Activated naive CD8-positive, alpha-beta T cell treated with anti-CD3 and anti-CD28 coated beads, Interleukin-2, amount 50 U/mL, for 24 hours (primary cell): ENCODE data around the gene CD8A.
A peak's percentile ranks its signal among the peaks of the same experiment; 100 is the strongest.

ENCODE experiments used
- ATAC-seq: fragments of 150-1000 bp; cut with Tn5 transposase; one replicate; pipeline ENCODE4 v1.10.0; 2021
- DNase-seq: peaks from one replicate; pipeline ENCODE4 v3.0.0; 2021
- H3K27ac Mint-ChIP-seq: one replicate; pipeline ENCODE4 v1.8.0; 2021; ENCODE audit warnings: mild to moderate bottlenecking, mixed read lengths
- H3K27me3 Mint-ChIP-seq: one replicate; pipeline ENCODE4 v1.8.0; 2021; ENCODE audit warnings: mixed read lengths
- H3K36me3 Mint-ChIP-seq: one replicate; pipeline ENCODE4 v1.8.0; 2021; ENCODE audit warnings: low read depth, mixed read lengths
- H3K4me1 Mint-ChIP-seq: one replicate; pipeline ENCODE4 v1.8.0; 2021; ENCODE audit warnings: mixed read lengths
- H3K4me3 Mint-ChIP-seq: one replicate; pipeline ENCODE4 v1.8.0; 2021; ENCODE audit warnings: mild to moderate bottlenecking, moderate library complexity, mixed read lengths
- H3K9me3 Mint-ChIP-seq: one replicate; pipeline ENCODE4 v1.8.0; 2021; ENCODE audit warnings: mixed read lengths

CD8A gene

DNA sequence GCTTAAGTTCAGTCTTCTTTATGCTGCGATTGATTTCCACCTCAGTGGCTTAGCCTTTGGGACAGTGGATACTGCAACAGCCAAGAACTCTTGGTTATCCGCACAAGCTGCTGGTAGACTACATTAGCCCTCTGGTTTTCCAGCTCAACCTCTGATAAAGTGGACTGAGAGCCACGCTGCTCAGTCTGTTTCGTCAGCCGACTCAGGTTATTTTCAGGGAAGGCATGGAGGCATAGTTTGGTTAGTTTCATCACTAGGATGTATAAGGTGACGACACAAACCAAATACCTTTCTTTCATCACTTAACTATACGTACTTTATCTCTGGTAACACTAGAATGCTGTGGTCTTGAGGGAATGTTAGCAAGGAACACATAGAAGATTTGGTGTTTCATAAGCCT lies 14.2 kb downstream of the CD8A start:
- DNase-seq = no peak
- no peak overlapping the region for H3K27ac Mint-ChIP-seq

DNA sequence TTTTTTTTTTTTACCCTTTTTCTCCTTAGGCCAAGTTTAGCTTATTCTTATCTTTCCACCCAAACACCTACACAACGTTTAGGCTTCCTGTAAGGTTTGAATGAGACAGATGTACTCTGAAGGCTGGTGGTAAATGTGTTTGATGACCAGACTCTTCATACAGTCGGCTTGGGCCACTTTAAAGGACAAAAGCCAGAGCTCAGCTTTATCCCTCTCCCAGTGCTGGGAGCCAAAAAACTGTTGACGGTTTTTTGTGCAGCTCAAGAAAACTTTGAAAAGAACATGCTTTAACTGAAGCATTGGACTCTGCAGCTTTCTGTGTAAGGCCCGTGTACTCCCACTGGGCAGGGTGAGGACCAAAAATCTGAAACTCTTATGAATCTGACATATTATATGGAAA lies 15.4 kb downstream of the CD8A start:
- H3K36me3 Mint-ChIP-seq = peaks cover 40% of the 10 kb centered on the region
- peaks cover 11% of the 10 kb centered on the region for H3K4me1 Mint-ChIP-seq
- DNase-seq (no peak), ATAC-seq (no peak)
- no peaks in the 10 kb centered on the region for H3K9me3 Mint-ChIP-seq
- no peak overlapping the region for H3K27ac Mint-ChIP-seq
- H3K27me3 Mint-ChIP-seq = no peaks in the 10 kb centered on the region
- H3K4me3 Mint-ChIP-seq = no peak overlapping the region

More for the DNA sequence above, 14.2 kb downstream of the CD8A start:
- no peak for ATAC-seq
- H3K4me1 Mint-ChIP-seq = peaks cover 11% of the 10 kb centered on the region
- H3K27me3 Mint-ChIP-seq = no peaks in the 10 kb centered on the region
- peaks cover 29% of the 10 kb centered on the region for H3K36me3 Mint-ChIP-seq
- no peak overlapping the region for H3K4me3 Mint-ChIP-seq
- H3K9me3 Mint-ChIP-seq = no peaks in the 10 kb centered on the region

DNA sequence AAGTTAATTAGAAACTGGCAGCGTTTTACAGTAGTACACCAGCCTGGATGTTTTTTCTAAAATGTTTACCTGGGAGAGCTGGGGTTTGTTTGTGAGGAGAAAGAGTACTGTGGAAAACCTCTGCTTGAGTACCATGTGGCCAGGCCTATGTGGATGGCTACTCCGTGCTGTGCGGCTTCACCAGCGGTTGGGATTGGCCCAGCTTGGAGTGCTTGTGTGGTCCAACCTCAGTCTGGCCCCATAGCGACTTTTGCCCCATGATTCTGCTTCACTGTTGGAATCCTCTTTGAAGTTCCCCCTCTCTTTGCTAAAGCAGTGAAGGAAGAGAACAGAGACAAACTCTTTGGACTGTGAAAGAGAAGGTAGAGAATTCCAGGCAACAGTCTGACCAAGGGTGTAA lies 15.9 kb downstream of the CD8A start:
- no peaks in the 10 kb centered on the region for H3K9me3 Mint-ChIP-seq
- no peak overlapping the region for H3K27ac Mint-ChIP-seq
- no peak overlapping the region for H3K4me3 Mint-ChIP-seq
- H3K27me3 Mint-ChIP-seq = no peaks in the 10 kb centered on the region
- H3K4me1 Mint-ChIP-seq = peaks cover 11% of the 10 kb centered on the region
- DNase-seq (no peak), ATAC-seq (no peak)
- peaks cover 42% of the 10 kb centered on the region for H3K36me3 Mint-ChIP-seq

GRCh38 chr2:86772611-86773010 lies 18.1 kb downstream of the CD8A start:
- H3K4me1 Mint-ChIP-seq = peaks cover 11% of the 10 kb centered on the region
- no peak overlapping the region for H3K4me3 Mint-ChIP-seq
- H3K36me3 Mint-ChIP-seq = peaks cover 47% of the 10 kb centered on the region
- DNase-seq (no peak), ATAC-seq (no peak)
- H3K27me3 Mint-ChIP-seq = no peaks in the 10 kb centered on the region
- H3K27ac Mint-ChIP-seq = no peak overlapping the region
- H3K9me3 Mint-ChIP-seq = no peaks in the 10 kb centered on the region

DNA sequence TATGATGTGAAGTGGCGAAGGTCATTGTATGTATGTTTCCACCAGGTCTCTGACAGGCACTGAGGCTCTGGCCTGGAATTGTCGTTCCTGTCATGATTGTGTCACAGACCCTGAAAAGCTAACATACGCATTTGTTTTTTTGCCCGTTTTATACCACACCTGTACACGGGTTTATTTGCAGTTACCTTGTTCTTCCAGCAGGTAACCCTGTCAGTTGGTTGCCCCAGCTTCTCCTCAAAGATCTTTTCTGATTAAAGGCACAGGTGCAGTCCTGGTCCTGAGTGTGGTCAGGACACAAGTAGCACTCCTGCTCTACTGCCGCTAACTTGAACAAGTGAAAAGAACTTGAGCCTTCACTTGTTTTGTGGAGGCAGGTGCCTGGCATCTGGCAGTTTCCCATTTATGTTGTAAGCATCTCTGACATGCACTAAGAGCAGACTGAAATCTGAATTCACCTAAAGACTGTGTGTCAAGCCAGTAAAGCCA lies 19.9 kb downstream of the CD8A start:
- H3K9me3 Mint-ChIP-seq = no peaks in the 10 kb centered on the region
- no peak overlapping the region for H3K4me3 Mint-ChIP-seq
- peaks cover 11% of the 10 kb centered on the region for H3K4me1 Mint-ChIP-seq
- ATAC-seq = no peak
- no peaks in the 10 kb centered on the region for H3K27me3 Mint-ChIP-seq
- no peak for DNase-seq
- H3K27ac Mint-ChIP-seq = peak overlapping the region; percentile 42
- H3K36me3 Mint-ChIP-seq = peaks cover 54% of the 10 kb centered on the region

DNA sequence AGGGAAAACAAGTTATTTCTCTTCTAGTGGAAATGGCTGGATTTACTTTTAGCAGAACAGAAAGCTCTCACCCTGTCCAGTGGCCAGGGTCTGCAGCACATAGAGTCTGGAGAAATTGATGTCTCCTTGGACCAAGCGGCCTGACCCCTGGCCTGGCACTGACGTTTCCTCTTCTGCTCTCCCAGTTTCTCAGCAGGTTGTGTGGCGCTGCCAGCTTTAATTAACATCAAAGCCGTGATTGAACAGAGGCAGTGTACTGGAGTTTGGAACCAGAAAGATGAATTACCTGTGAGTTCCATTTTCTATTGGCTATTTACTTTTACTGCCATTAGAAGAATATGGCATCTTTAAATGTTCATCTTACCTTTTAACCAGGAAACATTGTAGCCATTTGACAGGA lies 20.9 kb downstream of the CD8A start:
- Mint-ChIP-seq H3K4me3 (no peak overlapping the region), H3K27ac (no peak overlapping the region), H3K9me3 (no peaks in the 10 kb centered on the region), H3K27me3 (no peaks in the 10 kb centered on the region), H3K36me3 (peaks cover 58% of the 10 kb centered on the region), H3K4me1 (peaks cover 18% of the 10 kb centered on the region)
- no peak for ATAC-seq
- DNase-seq = no peak

DNA sequence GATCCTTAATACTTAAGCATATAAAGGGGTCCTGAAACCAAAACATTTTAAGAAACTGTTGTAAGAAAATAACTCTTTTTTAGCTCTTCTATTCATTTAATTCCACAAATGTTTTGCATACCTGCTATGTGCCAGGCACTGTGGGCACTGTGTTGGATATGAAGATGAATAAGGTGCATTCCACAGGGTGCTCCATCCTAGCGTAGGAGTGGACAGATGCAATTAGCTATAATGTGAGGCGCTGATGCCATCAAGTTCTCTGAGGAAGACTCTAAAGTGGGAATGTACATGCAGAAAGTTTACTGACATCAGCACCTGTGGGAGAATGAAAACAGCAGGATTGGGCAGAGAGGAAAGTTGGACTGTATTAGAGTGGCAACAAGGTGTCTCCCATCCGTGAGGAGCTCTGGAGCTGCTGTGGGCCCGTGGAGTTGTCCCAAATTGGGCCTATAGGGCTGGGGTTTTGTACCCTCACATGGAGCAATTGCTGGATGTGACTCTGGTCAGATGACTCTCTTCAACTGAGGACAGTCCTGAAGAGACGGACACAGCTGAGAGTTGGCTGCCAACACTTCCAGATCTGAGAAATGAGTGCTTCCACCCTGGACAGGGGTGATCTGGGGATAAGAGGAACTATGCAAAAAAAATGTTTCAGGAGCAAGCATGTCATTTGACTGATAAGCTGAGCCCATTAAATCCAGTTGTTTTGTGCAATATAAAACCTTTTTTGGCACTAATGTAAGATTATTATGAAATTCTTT lies 22.3 kb downstream of the CD8A start:
- H3K36me3 Mint-ChIP-seq = peaks cover 48% of the 10 kb centered on the region
- no peak for DNase-seq
- no peak for ATAC-seq
- H3K27me3 Mint-ChIP-seq = no peaks in the 10 kb centered on the region
- H3K4me3 Mint-ChIP-seq = no peak overlapping the region
- no peaks in the 10 kb centered on the region for H3K9me3 Mint-ChIP-seq
- H3K27ac Mint-ChIP-seq = no peak overlapping the region
- peaks cover 19% of the 10 kb centered on the region for H3K4me1 Mint-ChIP-seq

- Mint-ChIP-seq H3K4me1 (peaks cover 28% of the 10 kb centered on the region), H3K36me3 (peaks cover 21% of the 10 kb centered on the region), H3K27ac (no peak overlapping the region), H3K27me3 (no peaks in the 10 kb centered on the region), H3K9me3 (no peaks in the 10 kb centered on the region), H3K4me3 (no peak overlapping the region)
- DNase-seq (no peak), ATAC-seq (no peak)
These were observed 25.4 kb downstream of the CD8A start for GRCh38 chr2:86765310-86765695.

DNA sequence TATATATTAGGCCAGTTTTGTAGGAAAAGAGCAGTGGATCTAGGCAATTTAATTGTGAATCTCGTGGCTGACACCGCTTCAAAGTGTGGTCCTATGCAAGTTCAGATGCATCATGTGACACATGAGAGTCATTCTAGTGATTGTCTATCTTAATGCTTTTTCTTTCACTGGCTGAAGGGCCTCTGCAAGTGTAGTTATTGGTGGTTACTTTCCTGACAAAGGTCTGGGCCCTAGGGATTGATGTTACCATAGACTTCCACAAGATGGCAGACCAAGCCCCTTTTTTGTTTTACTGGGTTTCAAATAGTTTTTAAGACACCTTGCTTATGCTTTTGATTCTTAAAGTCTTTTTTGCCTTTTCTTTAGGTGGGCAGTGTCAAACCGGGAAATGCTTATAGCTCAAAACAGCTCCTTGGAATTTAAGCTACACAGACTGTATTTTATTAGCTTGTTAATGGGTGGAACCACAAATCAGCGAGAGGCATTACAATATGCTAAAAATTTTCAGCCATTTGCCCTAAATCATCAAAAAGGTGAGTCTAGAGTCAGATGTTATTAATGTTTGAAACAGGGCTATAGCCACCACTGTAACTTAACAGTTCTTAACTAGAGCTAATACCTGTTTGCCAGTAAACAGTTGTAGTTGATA lies 25.9 kb downstream of the CD8A start:
- peak; percentile 86 for ATAC-seq

GRCh38 chr2:86760371-86760770 lies 30.3 kb downstream of the CD8A start:
- peaks cover 42% of the 10 kb centered on the region for H3K4me1 Mint-ChIP-seq
- no peak overlapping the region for H3K4me3 Mint-ChIP-seq
- no peaks in the 10 kb centered on the region for H3K27me3 Mint-ChIP-seq
- H3K36me3 Mint-ChIP-seq = peaks cover 23% of the 10 kb centered on the region
- peak overlapping the region; percentile 9 for H3K27ac Mint-ChIP-seq
- DNase-seq (no peak), ATAC-seq (no peak)
- no peaks in the 10 kb centered on the region for H3K9me3 Mint-ChIP-seq

More for the DNA sequence above, 25.9 kb downstream of the CD8A start:
- no peak for DNase-seq
- Mint-ChIP-seq H3K27ac (peak overlapping the region; percentile 32), H3K27me3 (no peaks in the 10 kb centered on the region), H3K9me3 (no peaks in the 10 kb centered on the region), H3K4me1 (peaks cover 30% of the 10 kb centered on the region), H3K36me3 (peaks cover 19% of the 10 kb centered on the region), H3K4me3 (no peak overlapping the region)

GRCh38 chr2:86758405-86758804 lies 32.3 kb downstream of the CD8A start:
- ATAC-seq (no peak), DNase-seq (no peak)
- H3K36me3 Mint-ChIP-seq = peaks cover 26% of the 10 kb centered on the region
- H3K4me1 Mint-ChIP-seq = peaks cover 32% of the 10 kb centered on the region
- no peaks in the 10 kb centered on the region for H3K9me3 Mint-ChIP-seq
- no peak overlapping the region for H3K27ac Mint-ChIP-seq
- H3K27me3 Mint-ChIP-seq = no peaks in the 10 kb centered on the region
- no peak overlapping the region for H3K4me3 Mint-ChIP-seq

DNA sequence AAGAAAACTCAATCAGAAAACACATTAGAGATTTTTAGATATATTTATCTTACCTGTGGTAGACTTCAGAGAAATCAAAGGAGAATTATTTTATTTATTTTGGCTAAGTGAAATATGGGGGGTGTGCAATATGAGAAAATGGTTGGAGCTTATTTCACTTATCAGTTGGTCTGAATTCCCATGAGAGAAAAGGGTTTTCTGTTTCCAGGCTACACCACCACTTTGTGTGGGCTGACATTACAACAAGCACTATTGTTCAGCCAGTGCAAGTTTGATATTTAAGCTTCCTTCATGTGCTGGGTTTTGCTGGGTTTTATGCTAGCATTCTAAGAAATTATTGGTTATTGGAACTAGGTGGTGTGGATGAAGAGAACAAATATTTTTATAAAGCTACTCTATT lies 37.1 kb downstream of the CD8A start:
- Mint-ChIP-seq H3K27ac (no peak overlapping the region), H3K27me3 (no peaks in the 10 kb centered on the region), H3K4me3 (no peak overlapping the region), H3K4me1 (peaks cover 17% of the 10 kb centered on the region), H3K36me3 (peaks cover 62% of the 10 kb centered on the region), H3K9me3 (peaks cover 4% of the 10 kb centered on the region)
- ATAC-seq (no peak), DNase-seq (no peak)

DNA sequence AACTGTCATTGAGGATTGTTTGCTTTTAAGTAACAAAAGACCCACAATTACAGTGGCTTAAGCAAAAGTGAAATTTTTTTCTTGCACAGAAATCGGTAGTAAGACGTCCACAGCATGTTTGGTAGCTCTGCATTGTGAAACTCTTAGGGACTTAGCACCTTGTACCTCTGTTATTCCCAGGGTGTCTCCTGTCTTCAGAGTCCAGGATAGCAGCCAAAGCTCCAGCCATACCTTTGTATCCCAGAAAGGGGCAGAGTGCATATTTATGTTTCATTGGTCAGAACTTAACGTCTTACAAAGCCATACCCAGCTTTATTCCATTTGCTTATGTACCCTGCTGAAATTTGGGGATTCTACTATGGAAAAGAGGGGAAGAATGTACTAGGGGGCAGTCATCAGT lies 37.8 kb downstream of the CD8A start:
- Mint-ChIP-seq H3K27me3 (no peaks in the 10 kb centered on the region), H3K36me3 (peaks cover 64% of the 10 kb centered on the region), H3K9me3 (peaks cover 4% of the 10 kb centered on the region), H3K4me1 (peaks cover 17% of the 10 kb centered on the region), H3K4me3 (no peak overlapping the region), H3K27ac (no peak overlapping the region)
- DNase-seq (no peak), ATAC-seq (no peak)

DNA sequence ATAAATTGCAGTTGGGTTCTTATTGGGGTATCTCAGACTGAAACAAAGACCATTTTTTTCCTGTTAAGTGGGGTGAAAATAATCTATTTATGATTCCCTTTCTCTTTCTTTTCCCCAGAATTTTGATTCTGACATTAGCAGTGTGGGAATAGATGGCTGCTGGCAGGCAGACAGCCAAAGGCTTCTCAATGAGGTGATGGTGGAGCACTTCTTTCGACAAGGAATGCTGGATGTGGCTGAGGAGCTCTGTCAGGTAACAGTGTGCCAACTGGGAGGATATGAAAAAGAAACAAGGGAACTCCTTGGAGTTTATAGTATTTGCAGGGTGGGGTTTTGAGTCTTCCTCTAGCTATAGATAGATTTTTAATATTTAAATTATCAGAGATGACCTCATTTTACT lies 38.9 kb downstream of the CD8A start:
- no peaks in the 10 kb centered on the region for H3K27me3 Mint-ChIP-seq
- DNase-seq (no peak), ATAC-seq (no peak)
- peaks cover 4% of the 10 kb centered on the region for H3K9me3 Mint-ChIP-seq
- no peak overlapping the region for H3K4me3 Mint-ChIP-seq
- peaks cover 64% of the 10 kb centered on the region for H3K36me3 Mint-ChIP-seq
- H3K4me1 Mint-ChIP-seq = peaks cover 23% of the 10 kb centered on the region
- H3K27ac Mint-ChIP-seq = peak overlapping the region; percentile 14

DNA sequence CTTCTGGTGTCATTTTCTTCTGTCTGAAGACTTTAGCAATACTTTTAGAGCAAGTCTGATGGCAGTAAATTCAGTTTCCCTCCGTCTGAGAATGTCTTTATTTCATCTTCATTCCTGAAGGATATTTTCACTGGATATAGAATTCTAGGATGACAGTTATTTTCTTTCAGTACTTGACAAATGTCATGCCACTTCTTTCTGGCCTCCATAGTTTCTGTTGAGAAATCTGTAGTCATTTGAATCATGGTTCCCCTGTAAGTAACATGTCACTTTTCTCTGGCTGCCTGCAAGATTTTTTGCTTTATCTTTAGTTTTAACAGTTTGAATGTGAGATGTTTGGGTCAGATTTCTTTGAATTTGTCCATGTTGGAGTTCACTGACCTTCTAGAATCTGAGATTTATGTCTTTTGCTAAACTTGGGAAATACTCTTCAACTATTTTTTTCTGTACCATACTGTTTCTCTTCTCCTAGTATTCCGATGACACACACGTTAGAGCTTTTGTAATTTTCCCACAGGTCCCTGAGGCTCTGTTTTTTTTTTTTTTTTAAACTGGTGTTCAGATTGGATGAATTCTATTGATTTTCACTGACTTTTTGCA lies 40.4 kb downstream of the CD8A start:
- Mint-ChIP-seq H3K27ac (no peak overlapping the region), H3K9me3 (peaks cover 4% of the 10 kb centered on the region), H3K27me3 (no peaks in the 10 kb centered on the region), H3K36me3 (peaks cover 53% of the 10 kb centered on the region), H3K4me1 (peaks cover 36% of the 10 kb centered on the region), H3K4me3 (no peak overlapping the region)
- DNase-seq = no peak
- ATAC-seq = no peak
